ENCODE data around the gene PGLYRP3.

GRCh38 chr1:153305682-153306081 lies 7.1 kb downstream of the PGLYRP3 start:
- TF ChIP-seq, protein P1, sequence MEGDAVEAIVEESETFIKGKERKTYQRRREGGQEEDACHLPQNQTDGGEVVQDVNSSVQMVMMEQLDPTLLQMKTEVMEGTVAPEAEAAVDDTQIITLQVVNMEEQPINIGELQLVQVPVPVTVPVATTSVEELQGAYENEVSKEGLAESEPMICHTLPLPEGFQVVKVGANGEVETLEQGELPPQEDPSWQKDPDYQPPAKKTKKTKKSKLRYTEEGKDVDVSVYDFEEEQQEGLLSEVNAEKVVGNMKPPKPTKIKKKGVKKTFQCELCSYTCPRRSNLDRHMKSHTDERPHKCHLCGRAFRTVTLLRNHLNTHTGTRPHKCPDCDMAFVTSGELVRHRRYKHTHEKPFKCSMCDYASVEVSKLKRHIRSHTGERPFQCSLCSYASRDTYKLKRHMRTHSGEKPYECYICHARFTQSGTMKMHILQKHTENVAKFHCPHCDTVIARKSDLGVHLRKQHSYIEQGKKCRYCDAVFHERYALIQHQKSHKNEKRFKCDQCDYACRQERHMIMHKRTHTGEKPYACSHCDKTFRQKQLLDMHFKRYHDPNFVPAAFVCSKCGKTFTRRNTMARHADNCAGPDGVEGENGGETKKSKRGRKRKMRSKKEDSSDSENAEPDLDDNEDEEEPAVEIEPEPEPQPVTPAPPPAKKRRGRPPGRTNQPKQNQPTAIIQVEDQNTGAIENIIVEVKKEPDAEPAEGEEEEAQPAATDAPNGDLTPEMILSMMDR (IDR thresholded peaks at IDR 0.05), result no peak
- TF ChIP-seq POLR2A (IDR thresholded peaks at IDR 0.05) (no peak), POLR2AphosphoS5 (IDR thresholded peaks at IDR 0.05) (no peak)

All from prostate gland (tissue), 2 donors.